Rectal smooth muscle tissue (tissue), 1 donor: Measurements from ENCODE around the gene RPL10L.

ENCODE experiments used
- H3K27ac ChIP-seq: one replicate; pipeline ENCODE4 v1.7.0; 2013; ENCODE audit warnings: low read depth, low read length, inconsistent platforms
- H3K27me3 ChIP-seq: one replicate; pipeline ENCODE4 v1.7.0; 2013; ENCODE audit warnings: low read length; ENCODE audit not compliant: control insufficient read depth, insufficient read depth
- H3K36me3 ChIP-seq: one replicate; pipeline ENCODE4 v1.7.0; 2013; ENCODE audit warnings: low read length; ENCODE audit not compliant: control insufficient read depth, insufficient read depth
- H3K4me1 ChIP-seq: one replicate; pipeline ENCODE4 v1.7.0; 2013; ENCODE audit warnings: low read length; ENCODE audit not compliant: control insufficient read depth, insufficient read depth
- H3K4me3 ChIP-seq: one replicate; pipeline ENCODE4 v1.7.0; 2013; ENCODE audit warnings: low read length
- H3K9ac ChIP-seq: one replicate; pipeline ENCODE4 v1.7.0; 2013; ENCODE audit warnings: low read length

Gene RPL10L

DNA sequence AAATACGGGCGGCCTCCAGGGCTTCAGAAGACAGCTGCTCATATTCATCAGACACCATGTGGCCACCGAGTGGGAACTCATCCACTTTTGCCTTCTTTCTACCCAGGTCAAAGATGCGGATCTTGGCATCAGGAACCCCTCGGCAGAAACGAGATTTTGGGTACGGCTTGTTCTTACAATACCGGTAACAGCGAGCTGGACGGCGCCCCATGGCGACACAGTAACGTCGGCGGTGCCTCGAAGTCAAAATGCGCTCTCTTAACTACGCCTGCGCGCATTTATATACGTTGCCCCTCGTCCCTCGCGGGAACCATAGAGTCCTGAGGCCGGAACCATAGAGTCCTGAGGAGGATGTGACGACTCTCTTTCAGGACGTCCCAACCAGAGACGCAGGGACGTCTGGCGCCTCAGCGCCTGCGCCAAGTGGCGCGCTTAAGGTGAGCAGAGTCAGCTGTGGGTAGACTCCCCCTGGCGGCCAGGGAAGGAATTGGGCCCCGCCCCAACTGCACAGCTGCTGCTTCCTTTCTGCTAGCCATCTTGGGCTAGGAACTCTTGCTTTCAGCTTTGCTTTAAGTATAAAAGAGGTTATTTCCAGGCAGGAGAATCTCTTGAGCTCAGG, at the start of gene RPL10L:
RPL10L (minus strand) TSS at position 256 of the 619 bp plus-strand sequence; CDS start at position 211, 45 bp downstream.
- no peak within 1 kb of the TSS for H3K27ac ChIP-seq
- no peaks in the 10 kb centered on the region for H3K36me3 ChIP-seq
- no peak within 1 kb of the TSS for H3K4me3 ChIP-seq
- H3K9ac ChIP-seq: no peak within 1 kb of the TSS
- no peaks in the 10 kb centered on the region for H3K27me3 ChIP-seq
- H3K4me1 ChIP-seq: no peaks in the 10 kb centered on the region

DNA sequence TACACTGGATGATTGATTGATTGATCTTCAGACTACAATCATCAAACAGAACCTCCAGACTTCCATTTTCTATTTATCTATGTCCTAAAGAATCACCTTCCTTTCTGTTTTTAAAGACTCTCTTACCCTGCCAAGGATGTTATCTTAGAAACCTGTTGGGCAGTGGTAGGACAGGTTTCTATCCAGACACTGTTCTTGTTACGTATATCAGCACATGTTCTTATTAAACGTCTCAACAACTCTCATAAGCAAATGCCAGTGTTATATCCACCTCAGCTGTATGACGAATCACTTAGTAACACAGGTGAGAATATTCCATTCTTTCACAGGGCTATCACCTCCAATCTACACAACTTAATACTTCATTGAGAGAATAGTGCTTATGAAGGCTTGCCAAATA, 40.2 kb upstream of the RPL10L start:
- H3K27me3 ChIP-seq: no peaks in the 10 kb centered on the region
- H3K9ac ChIP-seq: no peak overlapping the region
- H3K36me3 ChIP-seq: no peaks in the 10 kb centered on the region
- no peak overlapping the region for H3K27ac ChIP-seq
- no peaks in the 10 kb centered on the region for H3K4me1 ChIP-seq
- H3K4me3 ChIP-seq: no peak overlapping the region

DNA sequence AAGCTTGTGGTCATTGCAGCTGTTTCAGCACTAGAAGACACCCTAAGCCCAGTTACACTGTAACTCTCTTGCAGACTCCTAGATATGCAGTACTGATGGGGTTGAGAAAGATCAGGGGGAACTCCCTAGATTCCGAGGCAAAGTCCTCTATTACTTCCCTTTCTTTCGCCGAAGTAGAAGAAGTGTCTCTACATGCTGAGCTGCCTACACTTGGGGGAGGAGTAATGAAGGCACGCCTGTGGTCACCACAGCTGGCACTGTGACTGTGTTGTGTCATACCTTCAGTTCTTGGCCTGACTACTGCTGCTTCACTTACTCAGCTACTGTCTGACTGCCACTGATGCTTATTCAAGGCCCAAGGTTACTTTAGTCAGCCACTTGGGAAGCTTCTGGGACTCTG, 35.1 kb upstream of the RPL10L start:
- Histone ChIP-seq H3K4me3 (no peak overlapping the region), H3K9ac (no peak overlapping the region), H3K27me3 (no peaks in the 10 kb centered on the region), H3K27ac (no peak overlapping the region), H3K4me1 (no peaks in the 10 kb centered on the region), H3K36me3 (no peaks in the 10 kb centered on the region)

DNA sequence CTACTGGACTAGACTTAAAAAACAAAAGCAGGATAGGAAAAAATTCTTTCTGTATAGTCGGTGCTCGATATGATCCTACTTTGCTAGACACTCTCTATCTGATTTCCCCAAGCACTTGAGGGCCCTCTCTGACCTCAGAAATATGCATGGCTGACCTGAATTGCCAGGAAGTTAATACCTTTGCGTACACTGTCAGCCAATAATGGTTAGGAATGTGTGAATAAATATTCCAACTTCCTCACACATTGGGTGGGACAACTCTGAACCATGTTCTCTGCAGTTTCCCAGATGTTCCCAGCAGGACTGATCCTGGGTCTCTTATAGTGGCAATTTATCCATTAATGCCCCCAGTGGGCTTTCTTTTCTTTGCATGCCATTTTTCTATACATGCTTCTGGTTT, 20.5 kb upstream of the RPL10L start:
- no peaks in the 10 kb centered on the region for H3K4me1 ChIP-seq
- no peaks in the 10 kb centered on the region for H3K36me3 ChIP-seq
- H3K27ac ChIP-seq: no peak overlapping the region

DNA sequence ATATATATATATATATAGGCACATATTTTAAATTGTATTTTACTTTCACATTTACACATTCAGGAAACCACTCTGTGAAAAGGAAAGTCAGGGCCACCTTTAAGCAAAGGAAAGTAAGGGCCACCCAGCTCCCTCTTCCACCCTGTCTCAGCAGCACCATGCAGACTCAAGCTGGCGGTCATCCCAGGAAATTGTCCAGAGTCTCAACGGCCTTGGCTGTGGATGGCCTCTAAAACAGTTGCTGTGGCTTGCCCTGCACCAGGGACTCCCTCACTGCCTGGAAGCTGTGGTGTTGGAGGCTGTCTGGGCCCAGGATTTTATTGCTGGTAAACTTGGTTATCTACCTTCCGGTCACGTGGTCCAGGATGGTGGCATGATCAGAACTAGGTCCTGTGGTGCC, 11.8 kb upstream of the RPL10L start:
- no peak overlapping the region for H3K4me3 ChIP-seq
- no peaks in the 10 kb centered on the region for H3K4me1 ChIP-seq

More for the DNA sequence above, 20.5 kb upstream of the RPL10L start:
- no peak overlapping the region for H3K4me3 ChIP-seq
- H3K27me3 ChIP-seq: no peaks in the 10 kb centered on the region
- no peak overlapping the region for H3K9ac ChIP-seq

DNA sequence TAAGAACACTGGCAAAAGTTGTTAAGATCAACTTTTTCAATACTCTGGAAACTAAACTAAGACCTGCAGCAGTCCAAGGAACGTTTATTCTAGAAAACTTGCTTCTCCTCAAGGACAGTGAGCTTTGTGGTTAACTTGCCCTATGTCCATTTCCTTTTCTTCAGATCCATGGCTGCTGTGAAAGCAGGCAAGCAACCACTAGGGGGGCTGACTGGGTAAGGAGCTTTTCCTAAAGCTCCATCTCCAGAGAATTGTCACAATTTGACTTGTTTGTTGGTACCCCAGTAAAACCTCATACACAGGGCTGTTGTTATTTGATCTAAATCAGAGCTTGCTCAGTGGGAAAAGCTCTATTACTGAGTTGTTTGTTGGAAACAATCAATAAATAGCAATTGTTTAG, 10.1 kb upstream of the RPL10L start:
- H3K36me3 ChIP-seq: no peaks in the 10 kb centered on the region
- no peak overlapping the region for H3K9ac ChIP-seq
- no peak overlapping the region for H3K27ac ChIP-seq
- no peaks in the 10 kb centered on the region for H3K4me1 ChIP-seq
- H3K27me3 ChIP-seq: no peaks in the 10 kb centered on the region
- H3K4me3 ChIP-seq: no peak overlapping the region

More for the DNA sequence above, 11.8 kb upstream of the RPL10L start:
- no peak overlapping the region for H3K27ac ChIP-seq
- H3K36me3 ChIP-seq: no peaks in the 10 kb centered on the region
- H3K27me3 ChIP-seq: no peaks in the 10 kb centered on the region
- H3K9ac ChIP-seq: no peak overlapping the region

- Histone ChIP-seq H3K4me1 (no peaks in the 10 kb centered on the region), H3K9ac (no peak overlapping the region), H3K27ac (no peak overlapping the region), H3K27me3 (no peaks in the 10 kb centered on the region), H3K4me3 (no peak overlapping the region), H3K36me3 (no peaks in the 10 kb centered on the region)
Measured at GRCh38 chr14:46653031-46653755, 1.6 kb upstream of the RPL10L start.

DNA sequence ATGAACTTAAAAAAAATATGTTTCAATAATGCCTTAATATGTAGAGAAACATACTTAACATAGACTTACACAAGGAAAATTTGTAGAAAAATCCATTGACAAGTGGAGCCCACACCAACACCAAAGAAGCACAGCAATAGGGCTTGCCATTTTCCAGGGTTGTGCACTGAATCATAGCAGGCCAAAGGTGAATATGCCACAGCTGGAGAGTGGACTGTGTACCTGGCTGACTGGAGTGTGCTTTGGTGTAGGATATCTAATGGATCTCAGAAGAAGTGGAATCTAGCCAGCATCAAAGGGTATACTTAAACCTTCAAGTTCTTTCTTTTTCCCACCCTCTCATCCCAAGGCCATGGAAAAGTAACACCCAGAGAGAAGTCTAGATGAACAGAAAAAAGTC, 4.8 kb downstream of the RPL10L start:
- Histone ChIP-seq H3K4me1 (no peaks in the 10 kb centered on the region), H3K27me3 (no peaks in the 10 kb centered on the region), H3K9ac (no peak overlapping the region), H3K27ac (no peak overlapping the region), H3K36me3 (no peaks in the 10 kb centered on the region), H3K4me3 (no peak overlapping the region)

DNA sequence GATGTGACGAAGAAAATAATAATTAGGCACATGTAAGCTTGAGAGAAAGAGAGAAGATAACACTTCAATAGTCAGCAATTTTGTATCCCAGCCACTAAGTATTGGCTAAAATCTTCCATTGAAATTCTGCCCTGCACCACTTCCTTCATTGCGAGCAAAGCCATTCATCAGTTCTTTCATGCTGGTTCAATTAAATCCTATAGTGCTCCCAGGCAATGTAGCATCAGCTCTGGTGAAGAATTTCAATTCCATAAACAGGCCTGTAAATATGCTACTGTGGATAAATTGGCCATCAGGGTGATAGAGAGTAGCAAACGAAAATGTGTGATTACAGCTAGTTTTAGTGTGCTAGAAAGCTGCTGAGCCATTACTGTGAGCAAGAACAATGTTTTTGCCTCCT, 24.7 kb downstream of the RPL10L start:
- Histone ChIP-seq H3K27ac (no peak overlapping the region), H3K27me3 (no peaks in the 10 kb centered on the region), H3K9ac (no peak overlapping the region), H3K4me3 (no peak overlapping the region), H3K36me3 (no peaks in the 10 kb centered on the region), H3K4me1 (no peaks in the 10 kb centered on the region)
